Endothelial cell of umbilical vein (primary cell): Measurements from ENCODE around the gene TBC1D5. TPM values are rescaled to one million over a fixed set of nuclear protein-coding genes. Genes with fewer than 3 reads are reported as not detected.

ENCODE experiments used
- BruUV-seq: library from RNA; stranded (reverse); fragments of 400-500 nt; replicated peaks from 2 replicates; lab custom pipeline; 2021; lab: Mats Ljungman, UMichigan
- CTCF ChIA-PET: fragments of 300-600, 350-600 bp; sonication (Branson Sonifier 250); formaldehyde crosslinking; loops from one replicate; lab custom pipeline; 2021; ENCODE audit warnings: antibody characterized with exemption, inconsistent platforms; lab: Charles Lee
- POLR2A ChIA-PET: fragments of 300-600, 350-600 bp; sonication (Branson Sonifier 250); formaldehyde crosslinking; loops from one replicate; lab custom pipeline; 2021; ENCODE audit warnings: antibody characterized with exemption, inconsistent platforms; lab: Charles Lee
- DNase-seq: peaks from one replicate; pipeline ENCODE4 v3.0.0-alpha.2; 2011; ENCODE audit warnings: low read depth, low spot score
- FAIRE-seq: peaks from 2 replicates; lab custom pipeline; 2011; peaks lifted over from hg19 to GRCh38; lab: Jason Lieb, UNC
- H2AFZ ChIP-seq: 2 replicates; pipeline ENCODE4 v1.6.0; 2012; ENCODE audit warnings: low read depth, low read length, control low read depth, inconsistent platforms
- H3K27ac ChIP-seq: 2 replicates; pipeline ENCODE4 v1.5.1; 2011; ENCODE audit warnings: low read depth, mild to moderate bottlenecking, control low read depth, low read length, moderate library complexity; ENCODE audit not compliant: insufficient read depth
- H3K27me3 ChIP-seq, 2 experiments: 2 replicates each; pipeline versions ENCODE4 v1.6.0 to v1.6.1; 2011; ENCODE audit warnings: low read length in 2 of 2, mixed read lengths in 1 of 2; ENCODE audit not compliant: control insufficient read depth in 2 of 2, insufficient read depth in 2 of 2
- H3K36me3 ChIP-seq, 2 experiments: 2 replicates in 1 of 2; 3 replicates in 1 of 2; pipeline ENCODE4 v1.5.1; 2011; ENCODE audit warnings: low read length in 2 of 2, mild to moderate bottlenecking in 1 of 2, moderate library complexity in 1 of 2; ENCODE audit not compliant: control insufficient read depth in 2 of 2, insufficient read depth in 2 of 2; ENCODE audit errors: extremely low read depth in 1 of 2
- H3K4me1 ChIP-seq: 3 replicates; pipeline ENCODE4 v1.5.1; 2011; ENCODE audit warnings: mild to moderate bottlenecking, low read length; ENCODE audit not compliant: control insufficient read depth, insufficient read depth; ENCODE audit errors: extremely low read depth
- H3K4me2 ChIP-seq: 2 replicates; pipeline ENCODE4 v1.6.1; 2011; ENCODE audit warnings: low read length, control low read depth, mixed read lengths; ENCODE audit not compliant: insufficient read depth
- H3K4me3 ChIP-seq, 3 experiments: fragments of 200-600 bp in 1 of 3; sonication (generic), shearing (Covaris generic) in 1 of 3; replicated peaks in 1 of 3; 2 replicates each; pipeline ENCODE4 v1.5.1; 2011 to 2016; ENCODE audit warnings: control low read depth in 3 of 3, low read length in 3 of 3, mild to moderate bottlenecking in 2 of 3, inconsistent platforms in 1 of 3, low read depth in 1 of 3, moderate library complexity in 1 of 3; ENCODE audit not compliant: insufficient read depth in 1 of 3
- H3K79me2 ChIP-seq: 2 replicates; pipeline ENCODE4 v1.6.0; 2012; ENCODE audit warnings: low read length, inconsistent platforms; ENCODE audit not compliant: control insufficient read depth, insufficient read depth
- H3K9ac ChIP-seq: replicated peaks from 2 replicates; pipeline ENCODE3; 2011; ENCODE audit warnings: low read length, control low read depth; ENCODE audit not compliant: insufficient read depth; ENCODE audit errors: extremely low read depth
- H3K9me1 ChIP-seq: replicated peaks from 3 replicates; pipeline ENCODE4 v1.6.0; 2011; ENCODE audit warnings: mild to moderate bottlenecking, low read length; ENCODE audit not compliant: control insufficient read depth, insufficient read depth; ENCODE audit errors: extremely low read depth
- H3K9me3 ChIP-seq: replicated peaks from 2 replicates; pipeline ENCODE4 v1.5.1; 2012; ENCODE audit warnings: low read length, inconsistent platforms; ENCODE audit not compliant: control insufficient read depth, insufficient read depth
- H4K20me1 ChIP-seq: replicated peaks from 2 replicates; pipeline ENCODE3; 2011; ENCODE audit warnings: mild to moderate bottlenecking, low read length; ENCODE audit not compliant: control insufficient read depth, insufficient read depth; ENCODE audit errors: extremely low read depth
- CTCF ChIP-seq, 2 donors: IDR thresholded peaks; 1 replicate in 1 of 2; 2 replicates in 1 of 2; pipeline ENCODE4 v1.5.1; 2011; ENCODE audit warnings: low read length in 2 of 2, mild to moderate bottlenecking in 2 of 2, moderate library complexity in 2 of 2, control low read depth in 1 of 2, inconsistent platforms in 1 of 2, low read depth in 1 of 2; ENCODE audit not compliant: insufficient read depth in 1 of 2; ENCODE audit errors: extremely low read depth in 1 of 2
- EZH2 ChIP-seq: IDR thresholded peaks from 2 replicates; pipeline ENCODE4 v1.6.1; 2012; ENCODE audit warnings: borderline replicate concordance, low read depth, mild to moderate bottlenecking, moderate library complexity, low read length, inconsistent platforms; ENCODE audit not compliant: severe bottlenecking
- FOS ChIP-seq: IDR thresholded peaks from 2 replicates; pipeline ENCODE4 v1.6.1; 2011; ENCODE audit warnings: mild to moderate bottlenecking, low read length, moderate library complexity, borderline replicate concordance; ENCODE audit not compliant: insufficient read depth
- GATA2 ChIP-seq: IDR thresholded peaks from 2 replicates; pipeline ENCODE4 v1.7.0; 2011; ENCODE audit warnings: low read depth, mild to moderate bottlenecking, moderate library complexity, mixed read lengths, low read length; ENCODE audit not compliant: insufficient read length, insufficient read depth
- JUN ChIP-seq: IDR thresholded peaks from 2 replicates; pipeline ENCODE4 v1.6.1; 2011; ENCODE audit warnings: borderline replicate concordance, low read depth; ENCODE audit not compliant: insufficient read length, insufficient read depth
- MAX ChIP-seq: IDR thresholded peaks from 2 replicates; pipeline ENCODE4 v1.6.1; 2011; ENCODE audit not compliant: insufficient read depth, insufficient read length
- MYC ChIP-seq: IDR thresholded peaks from one replicate; pipeline ENCODE4 v1.6.1; 2011; ENCODE audit warnings: mild to moderate bottlenecking, low read depth, low read length
- POLR2A ChIP-seq: IDR thresholded peaks from 2 replicates; pipeline ENCODE4 v1.6.1; 2012; ENCODE audit warnings: low read depth, mild to moderate bottlenecking, control low read depth, low read length
- POLR2AphosphoS5 ChIP-seq: IDR thresholded peaks from 2 replicates; pipeline ENCODE4 v1.6.1; 2012; ENCODE audit warnings: low read depth, mild to moderate bottlenecking, control low read depth, low read length, moderate library complexity; ENCODE audit not compliant: insufficient read depth
- dilution Hi-C: fragments of 300-500 bp; cut with MboI; formaldehyde crosslinking; loops from one replicate; pipeline ENCODE4 v1.15.0; 2019; ENCODE audit warnings: low sequenced_read_pairs; ENCODE audit not compliant: extremely low pct_ligation_motif_present
- intact Hi-C: fragments of 100-400 bp; cut with micrococcal nuclease; formaldehyde crosslinking; loops from one replicate; pipeline ENCODE4 v1.10.0; 2022
- polyA plus RNA-seq, 4 experiments: library from polyadenylated mRNA; depleted of rRNA in 3 of 4; stranded (reverse) in 3 of 4; unstranded in 1 of 4; fragments of >200 nt; gene quantifications; 2 replicates each; pipeline versions ENCODE4 v1.2.1 to v1.2.3, GENCODE V29; 2011 to 2012; ENCODE audit warnings: missing spikeins in 1 of 4
- total RNA-seq: library from RNA; stranded (reverse); gene quantifications from 2 replicates; pipeline ENCODE4 v1.2.3, GENCODE V29; 2021

Gene TBC1D5
- total and polyA plus RNA-seq, 2 donors (not counting 3 experiments of a cell fraction or from before 2014, with no cell fraction given): 17.5 to 44.7 TPM

- Histone ChIP-seq H3K4me1 (no peaks in the 10 kb centered on the region), H3K36me3 (no peaks in the 10 kb centered on the region), H3K27ac (no peak overlapping the region), H3K4me3 (no peak overlapping the region), H3K9me1 (no peaks in the 10 kb centered on the region), H2AFZ (no peak overlapping the region), H3K79me2 (peaks cover 7% of the 10 kb centered on the region), H3K9ac (no peak overlapping the region), H3K9me3 (no peaks in the 10 kb centered on the region), H4K20me1 (no peaks in the 10 kb centered on the region), H3K27me3 (no peaks in the 10 kb centered on the region), H3K4me2 (no peak overlapping the region)
- POLR2A ChIA-PET: no interaction called here
- TF ChIP-seq POLR2A (no peak), CTCF (IDR thresholded peaks at IDR 0.05; ENCODE audit: extremely low read depth in 1 of 2, insufficient read depth in 1 of 2, low read depth in 1 of 2, low read length in 2 of 2) (no peak), JUN (no peak), POLR2AphosphoS5 (no peak), GATA2 (no peak), FOS (no peak), MYC (no peak), EZH2 (no peak), MAX (no peak)
- FAIRE-seq: no peak
- BruUV-seq: no TSS peak
- dilution Hi-C loops: no loop called here
- DNase-seq: no peak
- CTCF ChIA-PET: interaction anchor here (2.1 kb wide), 1 partner anchor 39 kb away, joined by 10 read pairs; no protein-coding TSS in a partner anchor
- intact Hi-C loops: no loop called here
Measured at GRCh38 chr3:17683542-17684207, 58.8 kb downstream of the TBC1D5 start.
